Keratinocyte (primary cell): ENCODE measurements around the gene ACP1.

Experiments used
- EZH2 ChIP-seq: IDR thresholded peaks from one replicate; pipeline ENCODE4 v1.6.1; 2012; ENCODE audit warnings: inconsistent platforms, mild to moderate bottlenecking, low read length, moderate library complexity
- TF ChIP-seq, protein P1 (sequence below), 3 experiments: IDR thresholded peaks in 1 of 3; conservative IDR thresholded peaks in 1 of 3; optimal IDR thresholded peaks in 1 of 3; 2 replicates in 2 of 3; 3 replicates in 1 of 3; pipeline versions ENCODE3 to v1.5.1; 2011; ENCODE audit warnings: low read length in 3 of 3, mild to moderate bottlenecking in 3 of 3, moderate library complexity in 2 of 3, control low read depth in 1 of 3, inconsistent platforms in 1 of 3; ENCODE audit not compliant: insufficient read depth in 2 of 3; ENCODE audit errors: extremely low read depth in 1 of 3

- TF ChIP-seq, protein P1, sequence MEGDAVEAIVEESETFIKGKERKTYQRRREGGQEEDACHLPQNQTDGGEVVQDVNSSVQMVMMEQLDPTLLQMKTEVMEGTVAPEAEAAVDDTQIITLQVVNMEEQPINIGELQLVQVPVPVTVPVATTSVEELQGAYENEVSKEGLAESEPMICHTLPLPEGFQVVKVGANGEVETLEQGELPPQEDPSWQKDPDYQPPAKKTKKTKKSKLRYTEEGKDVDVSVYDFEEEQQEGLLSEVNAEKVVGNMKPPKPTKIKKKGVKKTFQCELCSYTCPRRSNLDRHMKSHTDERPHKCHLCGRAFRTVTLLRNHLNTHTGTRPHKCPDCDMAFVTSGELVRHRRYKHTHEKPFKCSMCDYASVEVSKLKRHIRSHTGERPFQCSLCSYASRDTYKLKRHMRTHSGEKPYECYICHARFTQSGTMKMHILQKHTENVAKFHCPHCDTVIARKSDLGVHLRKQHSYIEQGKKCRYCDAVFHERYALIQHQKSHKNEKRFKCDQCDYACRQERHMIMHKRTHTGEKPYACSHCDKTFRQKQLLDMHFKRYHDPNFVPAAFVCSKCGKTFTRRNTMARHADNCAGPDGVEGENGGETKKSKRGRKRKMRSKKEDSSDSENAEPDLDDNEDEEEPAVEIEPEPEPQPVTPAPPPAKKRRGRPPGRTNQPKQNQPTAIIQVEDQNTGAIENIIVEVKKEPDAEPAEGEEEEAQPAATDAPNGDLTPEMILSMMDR (optimal IDR thresholded peaks at IDR 0.05 in 1 of 3, IDR thresholded peaks at IDR 0.05 in 1 of 3, conservative IDR thresholded peaks at IDR 0.05 in 1 of 3; ENCODE audit: extremely low read depth in 1 of 3, insufficient read depth in 2 of 3, low read length in 3 of 3): no peak
- no peak for TF ChIP-seq EZH2
Observed at GRCh38 chr2:316381-316780, 51.6 kb downstream of the ACP1 start.
